Endothelial cell (in vitro differentiated cells): Measurements from ENCODE around the gene NXNL2. TPM values are rescaled to one million over a fixed set of nuclear protein-coding genes. Genes with fewer than 3 reads are reported as not detected.

Experiments
- DNase-seq: peaks from one replicate; pipeline ENCODE4 v3.0.0; 2021; ENCODE audit warnings: low spot score
- H3K27ac Mint-ChIP-seq: one replicate; pipeline ENCODE4 v1.8.0; 2021; ENCODE audit warnings: mixed read lengths, inconsistent platforms; ENCODE audit not compliant: unreplicated experiment
- H3K27me3 Mint-ChIP-seq: one replicate; pipeline ENCODE4 v1.8.0; 2021; ENCODE audit warnings: mild to moderate bottlenecking, moderate library complexity, mixed read lengths, inconsistent platforms; ENCODE audit not compliant: unreplicated experiment
- H3K36me3 Mint-ChIP-seq: one replicate; pipeline ENCODE4 v1.8.0; 2021; ENCODE audit warnings: mild to moderate bottlenecking, low read depth, mixed read lengths, inconsistent platforms; ENCODE audit not compliant: unreplicated experiment
- H3K4me1 Mint-ChIP-seq: one replicate; pipeline ENCODE4 v1.8.0; 2021; ENCODE audit warnings: mild to moderate bottlenecking, mixed read lengths, inconsistent platforms; ENCODE audit not compliant: unreplicated experiment
- H3K4me3 Mint-ChIP-seq: one replicate; pipeline ENCODE4 v1.8.0; 2021; ENCODE audit warnings: mild to moderate bottlenecking, mixed read lengths, inconsistent platforms; ENCODE audit not compliant: unreplicated experiment
- H3K9me3 Mint-ChIP-seq: one replicate; pipeline ENCODE4 v1.8.0; 2021; ENCODE audit warnings: mixed read lengths, inconsistent platforms; ENCODE audit not compliant: unreplicated experiment
- CTCF ChIP-seq: fragments of 200-600 bp; sonication (generic); IDR thresholded peaks from one replicate; pipeline ENCODE4 v1.5.0; 2021; ENCODE audit warnings: antibody characterized with exemption; ENCODE audit not compliant: unreplicated experiment
- total RNA-seq: library from RNA; stranded (reverse); fragmentation: NEBNext Ultra II Directional; extraction: Animal tissue kit (Norgen Biotek cat#: 25700); gene quantifications from one replicate; pipeline ENCODE4 v1.2.1, GENCODE V29; 2021; ENCODE audit not compliant: unreplicated experiment

Gene NXNL2
- total RNA-seq, 1 donor from 2014 or later: not detected

- no peak for DNase-seq
- no peak overlapping the region for H3K4me3 Mint-ChIP-seq
- H3K9me3 Mint-ChIP-seq: no peaks in the 10 kb centered on the region
- no peaks in the 10 kb centered on the region for H3K36me3 Mint-ChIP-seq
- peaks cover 2% of the 10 kb centered on the region for H3K27me3 Mint-ChIP-seq
- no peak overlapping the region for H3K27ac Mint-ChIP-seq
- peaks cover 7% of the 10 kb centered on the region for H3K4me1 Mint-ChIP-seq
- no peak for TF ChIP-seq CTCF
Observed at GRCh38 chr9:88523056-88523455, 11.9 kb upstream of the NXNL2 start.

GRCh38 chr9:88524911-88525310 lies 10.1 kb upstream of the NXNL2 start:
- Mint-ChIP-seq H3K27me3 (peaks cover 2% of the 10 kb centered on the region), H3K4me1 (peaks cover 11% of the 10 kb centered on the region), H3K4me3 (no peak overlapping the region), H3K9me3 (no peaks in the 10 kb centered on the region), H3K36me3 (no peaks in the 10 kb centered on the region), H3K27ac (no peak overlapping the region)
- no peak for DNase-seq
- TF ChIP-seq CTCF: no peak

GRCh38 chr9:88527618-88528017 lies 7.4 kb upstream of the NXNL2 start:
- Mint-ChIP-seq H3K27me3 (peaks cover 3% of the 10 kb centered on the region), H3K36me3 (no peaks in the 10 kb centered on the region), H3K9me3 (no peaks in the 10 kb centered on the region), H3K4me1 (peaks cover 14% of the 10 kb centered on the region), H3K4me3 (no peak overlapping the region), H3K27ac (no peak overlapping the region)
- no peak for DNase-seq
- TF ChIP-seq CTCF: no peak

- H3K4me3 Mint-ChIP-seq: no peak overlapping the region
- peaks cover 3% of the 10 kb centered on the region for H3K27me3 Mint-ChIP-seq
- H3K36me3 Mint-ChIP-seq: no peaks in the 10 kb centered on the region
- no peak for TF ChIP-seq CTCF
- H3K9me3 Mint-ChIP-seq: no peaks in the 10 kb centered on the region
- no peak overlapping the region for H3K27ac Mint-ChIP-seq
- DNase-seq: no peak
- H3K4me1 Mint-ChIP-seq: peaks cover 16% of the 10 kb centered on the region
Observed at GRCh38 chr9:88528080-88528790, 6.7 kb upstream of the NXNL2 start.

GRCh38 chr9:88529496-88529895 lies 5.5 kb upstream of the NXNL2 start:
- Mint-ChIP-seq H3K9me3 (no peaks in the 10 kb centered on the region), H3K27ac (no peak overlapping the region), H3K27me3 (peaks cover 5% of the 10 kb centered on the region), H3K4me3 (no peak overlapping the region), H3K36me3 (peaks cover 4% of the 10 kb centered on the region), H3K4me1 (peaks cover 21% of the 10 kb centered on the region)
- no peak for TF ChIP-seq CTCF
- no peak for DNase-seq
